GM12874 (cell line): ENCODE measurements around the gene SPIRE1.

Experiments used
- CTCF ChIP-seq: IDR thresholded peaks from 2 replicates; pipeline ENCODE4 v1.5.1; 2011; ENCODE audit warnings: low read depth, mild to moderate bottlenecking, control low read depth, low read length, moderate library complexity; ENCODE audit not compliant: insufficient read depth

Gene SPIRE1

GRCh38 chr18:12442946-12443345, 215.0 kb downstream of the SPIRE1 start:
- no peak for TF ChIP-seq CTCF

- no peak for TF ChIP-seq CTCF
These were observed 216.4 kb downstream of the SPIRE1 start for GRCh38 chr18:12441475-12442034.

GRCh38 chr18:12438257-12438656, 219.7 kb downstream of the SPIRE1 start:
- no peak for TF ChIP-seq CTCF

- no peak for TF ChIP-seq CTCF
These were observed 222.0 kb downstream of the SPIRE1 start for GRCh38 chr18:12435867-12436266.

- no peak for TF ChIP-seq CTCF
These were observed 223.4 kb downstream of the SPIRE1 start for GRCh38 chr18:12434541-12434929.

- no peak for TF ChIP-seq CTCF
These were observed 223.9 kb downstream of the SPIRE1 start for GRCh38 chr18:12433829-12434540.

GRCh38 chr18:12432881-12433280, 225.0 kb downstream of the SPIRE1 start:
- TF ChIP-seq CTCF = no peak
